Right ventricle myocardium inferior (tissue), 1 donor: ENCODE measurements around the gene IGLON5. TPM values are rescaled to one million over a fixed set of nuclear protein-coding genes. Genes with fewer than 3 reads are reported as not detected.

Experiments
- ATAC-seq: fragments of 200-7000 bp; cut with Tn5 transposase; one replicate; pipeline ENCODE4 v1.9.1; 2020; ENCODE audit warnings: mild to moderate bottlenecking, moderate library complexity
- DNase-seq: peaks from one replicate; pipeline ENCODE4 v3.0.0; 2021; ENCODE audit errors: missing footprints
- intact Hi-C: fragments of 100-400 bp; cut with DNase I; formaldehyde crosslinking; loops from one replicate; pipeline ENCODE4 v1.11.0; 2022
- total RNA-seq: library from RNA; stranded (reverse); fragmentation: NEBNext Ultra II Directional; extraction: Animal tissue kit (Norgen Biotek cat#: 25700); gene quantifications from one replicate; pipeline ENCODE4 v1.2.1, GENCODE V29; 2021
- donor health status: DM: no; HTN: yes; CAD: no; lungs with severe emphysema.

IGLON5 gene
- total RNA-seq, 1 donor from 2014 or later, result not detected

- intact Hi-C loops, result no loop called here
- no peak for ATAC-seq
- DNase-seq, result no peak
These were observed 6.0 kb upstream of the IGLON5 start for GRCh38 chr19:51305479-51305878.

GRCh38 chr19:51316688-51317087 is 5.2 kb downstream of the IGLON5 start:
- DNase-seq (no peak), ATAC-seq (no peak)
- intact Hi-C loops, result no loop called here

- intact Hi-C loops, result no loop called here
- ATAC-seq, result no peak
- DNase-seq, result no peak
These were observed 5.9 kb downstream of the IGLON5 start for GRCh38 chr19:51317376-51317775.

- no peak for ATAC-seq
- DNase-seq, result no peak
- intact Hi-C loops, result no loop called here
These were observed 6.5 kb downstream of the IGLON5 start for GRCh38 chr19:51317968-51318367.

GRCh38 chr19:51318687-51319648 is 7.5 kb downstream of the IGLON5 start:
- ATAC-seq (no peak), DNase-seq (no peak)
- intact Hi-C loops, result no loop called here

DNA sequence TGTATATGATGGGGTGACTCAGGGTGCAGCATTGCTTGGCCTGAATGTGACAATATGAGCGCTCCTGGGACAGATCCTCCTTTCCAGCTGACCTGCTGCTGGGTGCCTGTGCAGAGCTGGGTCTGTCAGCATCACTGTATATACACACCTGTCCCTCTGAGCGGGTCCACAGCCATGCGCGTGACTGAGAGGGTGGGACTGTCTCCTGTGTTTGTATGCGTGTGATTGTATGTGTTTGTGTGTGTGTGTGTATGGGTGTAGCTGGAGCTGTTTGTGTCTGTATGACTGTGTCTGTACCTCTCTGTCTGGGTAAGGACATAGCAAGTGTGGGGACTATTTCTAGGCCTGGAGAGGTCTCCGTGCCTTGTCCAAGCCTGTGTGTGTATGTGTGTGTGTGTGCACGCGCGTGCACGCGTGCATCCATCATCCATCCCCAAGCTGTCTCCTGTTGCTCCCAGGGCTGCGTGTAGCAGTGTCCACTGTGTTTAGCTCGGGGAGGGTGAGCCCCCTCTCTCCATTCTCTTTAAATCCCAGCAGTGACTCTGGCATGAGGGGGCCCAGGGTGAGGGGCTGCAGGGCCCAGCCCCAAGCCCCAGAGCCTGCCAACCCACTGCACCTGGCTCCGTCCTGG is 8.3 kb downstream of the IGLON5 start:
- DNase-seq (no peak), ATAC-seq (no peak)
- intact Hi-C loops, result no loop called here

DNA sequence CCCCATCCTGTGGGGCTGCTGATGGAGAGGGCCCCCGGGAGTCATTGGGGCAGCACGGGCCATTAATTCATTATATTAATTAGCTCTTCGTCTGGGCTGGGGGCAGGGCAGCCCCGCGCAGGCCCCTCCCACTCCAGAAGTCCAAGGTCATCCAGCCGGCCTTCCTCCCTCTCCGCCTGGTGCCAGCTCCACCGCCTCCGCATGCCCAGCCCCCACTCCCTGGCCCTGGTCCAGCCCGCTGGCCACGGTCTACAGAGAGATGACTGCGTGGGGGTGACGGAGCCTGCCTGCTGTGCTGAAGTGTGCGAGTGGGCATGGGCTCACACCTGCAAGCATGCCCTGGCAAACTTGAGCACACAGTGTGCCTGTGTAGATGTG is 8.8 kb downstream of the IGLON5 start:
- intact Hi-C loops, result no loop called here
- no peak for ATAC-seq

DNA sequence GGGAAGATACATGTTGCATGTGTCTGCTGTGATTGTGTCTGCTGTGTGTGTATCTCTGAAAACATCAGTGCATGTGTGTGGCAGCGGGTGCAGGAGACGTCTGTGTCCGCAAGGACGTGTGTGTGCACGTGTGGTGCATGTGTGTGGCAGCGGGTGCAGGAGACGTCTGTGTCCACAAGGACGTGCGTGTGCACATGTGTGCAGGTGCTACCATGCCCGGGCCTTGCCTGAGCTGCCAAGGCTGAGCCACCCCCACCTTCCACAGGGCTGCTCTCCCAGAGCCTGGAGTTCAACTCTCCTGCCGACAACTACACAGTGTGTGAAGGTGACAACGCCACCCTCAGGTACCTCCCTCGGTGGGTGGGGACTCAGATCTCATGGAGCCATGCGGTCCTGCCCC is 10.4 kb downstream of the IGLON5 start:
- intact Hi-C loops, result no loop called here
- ATAC-seq (no peak), DNase-seq (no peak)

More for the DNA sequence above, 8.8 kb downstream of the IGLON5 start:
- no peak for DNase-seq

DNA sequence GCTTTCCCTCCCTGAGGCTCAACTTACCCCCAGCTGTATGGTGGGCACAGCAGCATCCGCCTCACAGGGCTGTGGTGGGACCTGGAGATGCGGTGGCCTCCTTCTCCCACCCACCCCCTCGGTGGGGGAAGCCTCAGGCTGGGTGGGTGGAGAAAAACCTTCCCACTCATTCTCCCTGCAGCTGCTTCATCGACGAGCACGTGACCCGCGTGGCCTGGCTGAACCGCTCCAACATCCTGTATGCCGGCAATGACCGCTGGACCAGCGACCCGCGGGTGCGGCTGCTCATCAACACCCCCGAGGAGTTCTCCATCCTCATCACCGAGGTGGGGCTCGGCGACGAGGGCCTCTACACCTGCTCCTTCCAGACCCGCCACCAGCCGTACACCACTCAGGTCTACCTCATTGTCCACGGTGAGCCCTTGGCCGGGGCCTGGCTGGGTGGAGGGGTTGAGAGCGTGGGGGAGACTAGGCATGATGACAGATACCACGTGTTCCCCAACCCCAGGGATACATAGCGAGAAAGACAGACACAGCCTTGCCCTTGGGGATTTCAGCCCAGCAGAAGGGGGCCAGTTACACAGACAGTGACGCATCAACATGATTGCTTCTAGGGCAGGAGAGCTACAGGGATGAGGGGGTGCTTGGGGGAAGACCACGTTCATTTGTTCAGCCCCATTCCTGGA is 12.2 kb downstream of the IGLON5 start:
- no peak for DNase-seq
- intact Hi-C loops, result no loop called here
- ATAC-seq, result no peak

GRCh38 chr19:51324167-51324481 is 12.7 kb downstream of the IGLON5 start:
- DNase-seq (no peak), ATAC-seq (no peak)
- intact Hi-C loops, result no loop called here

GRCh38 chr19:51325161-51325976 is 13.9 kb downstream of the IGLON5 start:
- ATAC-seq, result no peak
- intact Hi-C loops, result no loop called here
- DNase-seq, result no peak

DNA sequence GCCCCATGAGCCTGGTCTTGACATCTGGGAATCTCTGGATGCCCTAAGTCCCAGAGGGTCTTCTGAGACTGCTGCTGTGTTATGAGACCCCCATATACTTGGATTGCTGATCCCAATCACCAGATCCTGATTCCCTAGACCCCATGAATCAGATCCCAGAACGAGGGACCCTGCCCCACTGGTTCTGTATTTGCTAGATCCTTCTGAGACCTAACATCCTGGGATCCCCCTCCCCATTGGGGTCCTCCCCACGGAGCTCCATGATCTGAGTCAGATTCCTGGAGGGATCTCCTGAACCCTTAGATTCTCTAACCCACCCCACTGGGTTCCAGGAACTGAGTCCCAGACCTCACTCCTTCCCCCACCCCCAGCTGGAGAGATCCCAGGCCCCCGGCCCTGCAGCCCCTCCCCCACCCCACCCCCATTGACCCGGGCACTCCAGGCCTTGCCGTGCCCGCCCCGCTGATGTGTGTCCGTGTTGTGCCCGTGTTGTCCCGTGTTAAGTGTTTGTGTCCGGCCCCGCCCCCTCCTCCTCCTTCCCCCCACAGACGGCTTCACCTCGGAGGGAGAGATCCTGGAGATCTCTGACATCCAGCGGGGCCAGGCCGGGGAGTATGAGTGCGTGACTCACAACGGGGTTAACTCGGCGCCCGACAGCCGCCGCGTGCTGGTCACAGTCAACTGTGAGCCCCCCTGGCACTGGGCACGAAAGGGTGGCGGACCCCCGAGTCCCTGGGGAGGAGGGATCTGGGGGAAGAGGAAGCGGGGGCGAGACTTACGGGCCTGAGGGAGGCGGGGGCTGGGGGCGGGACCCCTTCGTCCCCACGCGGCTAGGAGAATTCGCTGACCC is 15.0 kb downstream of the IGLON5 start:
- intact Hi-C loops, result no loop called here
- no peak for ATAC-seq
- no peak for DNase-seq

GRCh38 chr19:51327066-51328001 is 15.9 kb downstream of the IGLON5 start:
- ATAC-seq (no peak), DNase-seq (peak; percentile 80)

GRCh38 chr19:51329411-51329810 is 18.0 kb downstream of the IGLON5 start:
- no peak for ATAC-seq
- intact Hi-C loops, result no loop called here
- no peak for DNase-seq

More at GRCh38 chr19:51327066-51328001, 15.9 kb downstream of the IGLON5 start:
- intact Hi-C loops, result no loop called here

DNA sequence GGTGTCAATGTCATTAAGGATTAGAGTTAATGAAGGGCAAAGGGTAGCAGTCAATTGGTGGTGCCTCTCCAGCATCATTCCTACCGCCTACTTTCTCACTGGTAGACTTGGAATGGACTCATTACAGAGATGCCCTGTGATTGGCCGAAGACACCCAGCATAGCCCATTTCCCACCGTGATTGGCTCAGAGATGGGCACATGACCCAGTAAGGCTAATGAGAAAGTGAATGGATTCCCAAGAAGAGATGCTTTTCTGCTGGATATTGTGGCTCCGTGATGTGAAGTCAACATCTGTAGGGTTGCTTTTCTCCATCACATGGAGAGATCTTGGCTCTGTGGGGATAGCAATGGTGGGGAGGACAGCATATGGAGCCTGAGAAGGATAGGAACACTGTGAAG is 18.9 kb downstream of the IGLON5 start:
- no peak for ATAC-seq
- intact Hi-C loops, result no loop called here
- DNase-seq, result no peak

- intact Hi-C loops, result no loop called here
- no peak for ATAC-seq
- DNase-seq, result no peak
These were observed 19.7 kb downstream of the IGLON5 start for GRCh38 chr19:51331193-51331592.

- no peak for DNase-seq
- ATAC-seq, result no peak
- intact Hi-C loops, result no loop called here
These were observed 20.3 kb downstream of the IGLON5 start for GRCh38 chr19:51331716-51332115.
